ENCODE results near the gene KLHL15.

KLHL15 gene

GRCh38 chrX:23936180-23936579 is 90.8 kb downstream of the KLHL15 start:
- no peak overlapping the region for H3K4me3 ChIP-seq (ENCODE audit: low read depth, low read length)
- no peak for DNase-seq (ENCODE audit: low read depth)
- TF ChIP-seq CTCF (IDR thresholded peaks at IDR 0.05; ENCODE audit: low read depth, low read length, missing control alignments): no peak

GRCh38 chrX:23935106-23935505 is 91.9 kb downstream of the KLHL15 start:
- no peak for DNase-seq (ENCODE audit: low read depth)
- no peak overlapping the region for H3K4me3 ChIP-seq (ENCODE audit: low read depth, low read length)
- no peak for TF ChIP-seq CTCF (IDR thresholded peaks at IDR 0.05; ENCODE audit: low read depth, low read length, missing control alignments)

Data from GM12864 (cell line).